Mesodermal cell (in vitro differentiated cells): ENCODE data around the gene TCP11L1.

Experiments used
- H3K27ac ChIP-seq: 2 replicates; pipeline ENCODE4 v1.7.0; 2013; ENCODE audit warnings: mild to moderate bottlenecking, low read depth, low read length, moderate library complexity; ENCODE audit not compliant: severe bottlenecking
- H3K36me3 ChIP-seq: 2 replicates; pipeline ENCODE4 v1.7.1; 2013; ENCODE audit warnings: mild to moderate bottlenecking, low read length, moderate library complexity; ENCODE audit not compliant: control insufficient read depth, insufficient read depth
- H3K4me1 ChIP-seq: one replicate; pipeline ENCODE4 v1.7.1; 2013; ENCODE audit warnings: mild to moderate bottlenecking, low read length; ENCODE audit not compliant: insufficient read depth, control insufficient read depth, poor library complexity, severe bottlenecking
- H3K4me3 ChIP-seq: 2 replicates; pipeline ENCODE4 v1.7.0; 2013; ENCODE audit warnings: low read length, control low read depth, mild to moderate bottlenecking; ENCODE audit not compliant: insufficient read depth, poor library complexity, severe bottlenecking; ENCODE audit errors: extremely low read depth
- H3K9me3 ChIP-seq: 2 replicates; pipeline ENCODE4 v1.7.1; 2013; ENCODE audit warnings: mild to moderate bottlenecking, low read length, moderate library complexity; ENCODE audit not compliant: control insufficient read depth
- WGBS, 2 experiments: methylation state at CpG; one replicate each; pipeline ENCODE4 v1.1.5; 2013; ENCODE audit warnings: missing lambda C conversion rate in 2 of 2; ENCODE audit not compliant: insufficient coverage in 2 of 2; 5-methylcytosine and 5-hydroxymethylcytosine counted together

TCP11L1 gene

GRCh38 chr11:33065445-33066178 is 26.2 kb downstream of the TCP11L1 start:
- H3K4me1 ChIP-seq: peaks cover 24% of the 10 kb centered on the region
- peaks cover 54% of the 10 kb centered on the region for H3K36me3 ChIP-seq
- H3K27ac ChIP-seq: no peak overlapping the region
- H3K4me3 ChIP-seq: no peak overlapping the region
- H3K9me3 ChIP-seq: no peaks in the 10 kb centered on the region
- 71 to 79% methylated on average over 16 to 20 of the region's 22 CpGs for WGBS, 2 experiments

GRCh38 chr11:33067294-33067693 is 27.9 kb downstream of the TCP11L1 start:
- Histone ChIP-seq H3K27ac (no peak overlapping the region), H3K9me3 (no peaks in the 10 kb centered on the region), H3K4me1 (peaks cover 13% of the 10 kb centered on the region), H3K36me3 (peaks cover 65% of the 10 kb centered on the region), H3K4me3 (no peak overlapping the region)
- 94 to 95% methylated on average over 3 of the region's 3 CpGs for WGBS, 2 experiments

GRCh38 chr11:33068611-33069340 is 29.4 kb downstream of the TCP11L1 start:
- peaks cover 69% of the 10 kb centered on the region for H3K36me3 ChIP-seq
- no peak overlapping the region for H3K4me3 ChIP-seq
- 95 to 97% methylated on average over 11 to 12 of the region's 17 CpGs for WGBS, 2 experiments
- H3K4me1 ChIP-seq: peaks cover 6% of the 10 kb centered on the region
- H3K9me3 ChIP-seq: no peaks in the 10 kb centered on the region
- no peak overlapping the region for H3K27ac ChIP-seq

- Histone ChIP-seq H3K9me3 (no peaks in the 10 kb centered on the region), H3K36me3 (peaks cover 84% of the 10 kb centered on the region), H3K27ac (no peak overlapping the region), H3K4me1 (no peaks in the 10 kb centered on the region), H3K4me3 (no peak overlapping the region)
- WGBS, 2 experiments: 89 to 96% methylated on average over 5 to 8 of the region's 8 CpGs
Observed at GRCh38 chr11:33072465-33072864, 33.1 kb downstream of the TCP11L1 start.

GRCh38 chr11:33083918-33084317 is 44.5 kb downstream of the TCP11L1 start:
- WGBS, 2 experiments: 83% methylated on average over 1 of the region's 1 CpG; no CpG with 5 or more reads in 1 of the 2 experiments
- Histone ChIP-seq H3K4me1 (no peaks in the 10 kb centered on the region), H3K36me3 (peaks cover 75% of the 10 kb centered on the region), H3K9me3 (no peaks in the 10 kb centered on the region), H3K4me3 (no peak overlapping the region), H3K27ac (no peak overlapping the region)

GRCh38 chr11:33086017-33086416 is 46.6 kb downstream of the TCP11L1 start:
- Histone ChIP-seq H3K27ac (no peak overlapping the region), H3K4me3 (no peak overlapping the region), H3K36me3 (peaks cover 74% of the 10 kb centered on the region), H3K9me3 (no peaks in the 10 kb centered on the region), H3K4me1 (no peaks in the 10 kb centered on the region)
- WGBS, 2 experiments: 100% methylated on average over 1 of the region's 1 CpG

GRCh38 chr11:33089776-33090175 is 50.4 kb downstream of the TCP11L1 start:
- Histone ChIP-seq H3K36me3 (peaks cover 49% of the 10 kb centered on the region), H3K4me1 (no peaks in the 10 kb centered on the region), H3K9me3 (no peaks in the 10 kb centered on the region), H3K27ac (no peak overlapping the region), H3K4me3 (no peak overlapping the region)

- Histone ChIP-seq H3K4me1 (no peaks in the 10 kb centered on the region), H3K27ac (no peak overlapping the region), H3K4me3 (no peak overlapping the region), H3K36me3 (peaks cover 47% of the 10 kb centered on the region), H3K9me3 (no peaks in the 10 kb centered on the region)
- WGBS, 2 experiments: no CpG with 5 or more reads among the region's 1 CpG
Observed at GRCh38 chr11:33094157-33094556, 54.8 kb downstream of the TCP11L1 start.

GRCh38 chr11:33103836-33104235 is 64.5 kb downstream of the TCP11L1 start:
- Histone ChIP-seq H3K4me3 (no peak overlapping the region), H3K4me1 (no peaks in the 10 kb centered on the region), H3K27ac (no peak overlapping the region), H3K9me3 (no peaks in the 10 kb centered on the region), H3K36me3 (peaks cover 57% of the 10 kb centered on the region)

GRCh38 chr11:33109294-33109895 is 70.0 kb downstream of the TCP11L1 start:
- H3K36me3 ChIP-seq: peaks cover 16% of the 10 kb centered on the region
- no peaks in the 10 kb centered on the region for H3K4me1 ChIP-seq
- H3K9me3 ChIP-seq: no peaks in the 10 kb centered on the region
- H3K4me3 ChIP-seq: no peak overlapping the region
- H3K27ac ChIP-seq: no peak overlapping the region

- 100% methylated on average over 1 of the region's 1 CpG; no CpG with 5 or more reads in 1 of the 2 experiments for WGBS, 2 experiments
- no peak overlapping the region for H3K4me3 ChIP-seq
- H3K36me3 ChIP-seq: peaks cover 9% of the 10 kb centered on the region
- no peaks in the 10 kb centered on the region for H3K4me1 ChIP-seq
- H3K9me3 ChIP-seq: no peaks in the 10 kb centered on the region
- no peak overlapping the region for H3K27ac ChIP-seq
Observed at GRCh38 chr11:33110083-33110482, 70.7 kb downstream of the TCP11L1 start.
